Measurements from ENCODE around the gene FGF12. TPM values are rescaled to one million over a fixed set of nuclear protein-coding genes. Genes with fewer than 3 reads are reported as not detected.

The FGF12 gene
- total RNA-seq, 1 experiment from 2014 or later = 0.09 TPM

GRCh38 chr3:192621909-192622308 is 105.4 kb downstream of the FGF12 start:
- no peak for TF ChIP-seq CTCF (IDR thresholded peaks at IDR 0.05; ENCODE audit: unreplicated experiment)
- no peak for DNase-seq (ENCODE audit: unreplicated experiment)
- Mint-ChIP-seq H3K9me3 (ENCODE audit: unreplicated experiment) (no peaks in the 10 kb centered on the region), H3K36me3 (ENCODE audit: insufficient read depth, unreplicated experiment) (no peaks in the 10 kb centered on the region), H3K4me3 (ENCODE audit: unreplicated experiment) (no peak overlapping the region), H3K4me1 (ENCODE audit: insufficient read depth, unreplicated experiment) (no peaks in the 10 kb centered on the region), H3K27ac (ENCODE audit: low read depth, unreplicated experiment) (no peak overlapping the region), H3K27me3 (ENCODE audit: insufficient read depth, unreplicated experiment) (peaks cover 89% of the 10 kb centered on the region)
- intact Hi-C loops (cut with micrococcal nuclease) = no loop called here
- no TSS peak for BruUV-seq (replicated peaks)
- ChIA-PET CTCF (no interaction called here), POLR2A (no interaction called here)

GRCh38 chr3:192620275-192620674 is 107.1 kb downstream of the FGF12 start:
- intact Hi-C loops (cut with micrococcal nuclease) = no loop called here
- Mint-ChIP-seq H3K4me1 (ENCODE audit: insufficient read depth, unreplicated experiment) (no peaks in the 10 kb centered on the region), H3K27me3 (ENCODE audit: insufficient read depth, unreplicated experiment) (peaks cover 91% of the 10 kb centered on the region), H3K9me3 (ENCODE audit: unreplicated experiment) (no peaks in the 10 kb centered on the region), H3K4me3 (ENCODE audit: unreplicated experiment) (no peak overlapping the region), H3K27ac (ENCODE audit: low read depth, unreplicated experiment) (no peak overlapping the region), H3K36me3 (ENCODE audit: insufficient read depth, unreplicated experiment) (no peaks in the 10 kb centered on the region)
- DNase-seq (ENCODE audit: unreplicated experiment) = no peak
- TF ChIP-seq CTCF (IDR thresholded peaks at IDR 0.05; ENCODE audit: unreplicated experiment) = no peak
- BruUV-seq (replicated peaks) = no TSS peak
- ChIA-PET POLR2A (no interaction called here), CTCF (interaction anchor here (0.6 to 0.9 kb wide), 4 partner anchors 31 to 1538 kb away, joined by 3 to 4 read pairs (median 3); no protein-coding TSS in a partner anchor)

GRCh38 chr3:192611411-192611810 is 115.9 kb downstream of the FGF12 start:
- no peak for DNase-seq (ENCODE audit: unreplicated experiment)
- no peaks in the 10 kb centered on the region for H3K4me1 Mint-ChIP-seq (ENCODE audit: insufficient read depth, unreplicated experiment)
- H3K4me3 Mint-ChIP-seq (ENCODE audit: unreplicated experiment) = no peak overlapping the region
- TF ChIP-seq CTCF (IDR thresholded peaks at IDR 0.05; ENCODE audit: unreplicated experiment) = no peak
- peaks cover 97% of the 10 kb centered on the region for H3K27me3 Mint-ChIP-seq (ENCODE audit: insufficient read depth, unreplicated experiment)
- no TSS peak for BruUV-seq (replicated peaks)
- H3K9me3 Mint-ChIP-seq (ENCODE audit: unreplicated experiment) = no peaks in the 10 kb centered on the region
- ChIA-PET CTCF (no interaction called here), POLR2A (interaction anchor here (0.7 kb wide), 1 partner anchor 14 kb away, joined by 3 read pairs; no protein-coding TSS in a partner anchor)
- intact Hi-C loops (cut with micrococcal nuclease) = no loop called here
- no peak overlapping the region for H3K27ac Mint-ChIP-seq (ENCODE audit: low read depth, unreplicated experiment)
- H3K36me3 Mint-ChIP-seq (ENCODE audit: insufficient read depth, unreplicated experiment) = no peaks in the 10 kb centered on the region

GRCh38 chr3:192608726-192609600 is 118.4 kb downstream of the FGF12 start:
- no peaks in the 10 kb centered on the region for H3K36me3 Mint-ChIP-seq (ENCODE audit: insufficient read depth, unreplicated experiment)
- H3K4me1 Mint-ChIP-seq (ENCODE audit: insufficient read depth, unreplicated experiment) = no peaks in the 10 kb centered on the region
- ChIA-PET CTCF (interaction anchor here (1.2 to 1.9 kb wide), 2 partner anchors 71 to 141 kb away, joined by 3 to 4 read pairs; no protein-coding TSS in a partner anchor), POLR2A (no interaction called here)
- no peaks in the 10 kb centered on the region for H3K9me3 Mint-ChIP-seq (ENCODE audit: unreplicated experiment)
- TF ChIP-seq CTCF (IDR thresholded peaks at IDR 0.05; ENCODE audit: unreplicated experiment) = no peak
- H3K27me3 Mint-ChIP-seq (ENCODE audit: insufficient read depth, unreplicated experiment) = peaks cover 74% of the 10 kb centered on the region
- H3K27ac Mint-ChIP-seq (ENCODE audit: low read depth, unreplicated experiment) = no peak overlapping the region
- BruUV-seq (replicated peaks) = no TSS peak
- DNase-seq (ENCODE audit: unreplicated experiment) = no peak
- intact Hi-C loops (cut with micrococcal nuclease) = no loop called here
- H3K4me3 Mint-ChIP-seq (ENCODE audit: unreplicated experiment) = no peak overlapping the region

Measured in MCF 10A (cell line).